DND-41 (cell line): Measurements from ENCODE around the gene BBC3.

Source experiments
- ATAC-seq: fragments of 200-7000 bp; cut with Tn5 transposase; 3 replicates; pipeline ENCODE4 v1.9.1; 2021; ENCODE audit warnings: low read depth; ENCODE audit not compliant: insufficient read depth
- DNase-seq: peaks from one replicate; pipeline ENCODE4 v3.0.0-alpha.2; 2020
- H2AFZ ChIP-seq: 2 replicates; pipeline ENCODE4 v1.6.0; 2012; ENCODE audit warnings: low read depth, low read length
- H3K27ac ChIP-seq: 2 replicates; pipeline ENCODE4 v1.5.1; 2012; ENCODE audit warnings: low read length, inconsistent platforms
- H3K27me3 ChIP-seq: fragments of 200-600 bp; sonication (generic); 2 replicates; pipeline ENCODE4 v1.6.0; 2012; ENCODE audit warnings: low read length, mild to moderate bottlenecking, inconsistent platforms; ENCODE audit not compliant: insufficient read depth, poor library complexity
- H3K36me3 ChIP-seq: 2 replicates; pipeline ENCODE4 v1.5.1; 2012; ENCODE audit warnings: low read length, inconsistent platforms; ENCODE audit not compliant: insufficient read depth
- H3K4me1 ChIP-seq: 2 replicates; pipeline ENCODE4 v1.5.1; 2012; ENCODE audit warnings: mild to moderate bottlenecking, low read length; ENCODE audit not compliant: insufficient read depth
- H3K4me2 ChIP-seq: 2 replicates; pipeline ENCODE4 v1.6.0; 2012; ENCODE audit warnings: mild to moderate bottlenecking, moderate library complexity, low read length, inconsistent platforms; ENCODE audit not compliant: insufficient read depth
- H3K4me3 ChIP-seq, 2 experiments: fragments of 200-600 bp in 1 of 2; shearing (Covaris generic) in 1 of 2; 2 replicates each; pipeline ENCODE4 v1.5.1; 2012 to 2016; ENCODE audit warnings: inconsistent platforms in 2 of 2, low read length in 2 of 2, mild to moderate bottlenecking in 2 of 2, low read depth in 1 of 2, moderate library complexity in 1 of 2
- H3K79me2 ChIP-seq: 2 replicates; pipeline ENCODE4 v1.6.0; 2012; ENCODE audit warnings: low read length, inconsistent platforms; ENCODE audit not compliant: insufficient read depth
- H3K9ac ChIP-seq: 2 replicates; pipeline ENCODE4 v1.6.0; 2012; ENCODE audit warnings: low read depth, mild to moderate bottlenecking, inconsistent platforms, low read length, moderate library complexity
- H3K9me3 ChIP-seq: 2 replicates; pipeline ENCODE4 v1.5.1; 2012; ENCODE audit warnings: low read length, moderate library complexity, mild to moderate bottlenecking, inconsistent platforms; ENCODE audit not compliant: insufficient read depth, severe bottlenecking
- H4K20me1 ChIP-seq: 2 replicates; pipeline ENCODE4 v1.6.0; 2012; ENCODE audit warnings: low read length; ENCODE audit not compliant: insufficient read depth
- CTCF ChIP-seq: IDR thresholded peaks from 2 replicates; pipeline ENCODE4 v1.5.1; 2012; ENCODE audit warnings: borderline replicate concordance, low read length, moderate library complexity, mild to moderate bottlenecking; ENCODE audit not compliant: poor library complexity, severe bottlenecking; ENCODE audit errors: extremely low read depth
- EZH2 ChIP-seq: IDR thresholded peaks from 3 replicates; pipeline ENCODE4 v1.6.1; 2012; ENCODE audit warnings: borderline replicate concordance, low read depth, mild to moderate bottlenecking, moderate library complexity, low read length, inconsistent platforms; ENCODE audit not compliant: severe bottlenecking

The BBC3 gene

DNA sequence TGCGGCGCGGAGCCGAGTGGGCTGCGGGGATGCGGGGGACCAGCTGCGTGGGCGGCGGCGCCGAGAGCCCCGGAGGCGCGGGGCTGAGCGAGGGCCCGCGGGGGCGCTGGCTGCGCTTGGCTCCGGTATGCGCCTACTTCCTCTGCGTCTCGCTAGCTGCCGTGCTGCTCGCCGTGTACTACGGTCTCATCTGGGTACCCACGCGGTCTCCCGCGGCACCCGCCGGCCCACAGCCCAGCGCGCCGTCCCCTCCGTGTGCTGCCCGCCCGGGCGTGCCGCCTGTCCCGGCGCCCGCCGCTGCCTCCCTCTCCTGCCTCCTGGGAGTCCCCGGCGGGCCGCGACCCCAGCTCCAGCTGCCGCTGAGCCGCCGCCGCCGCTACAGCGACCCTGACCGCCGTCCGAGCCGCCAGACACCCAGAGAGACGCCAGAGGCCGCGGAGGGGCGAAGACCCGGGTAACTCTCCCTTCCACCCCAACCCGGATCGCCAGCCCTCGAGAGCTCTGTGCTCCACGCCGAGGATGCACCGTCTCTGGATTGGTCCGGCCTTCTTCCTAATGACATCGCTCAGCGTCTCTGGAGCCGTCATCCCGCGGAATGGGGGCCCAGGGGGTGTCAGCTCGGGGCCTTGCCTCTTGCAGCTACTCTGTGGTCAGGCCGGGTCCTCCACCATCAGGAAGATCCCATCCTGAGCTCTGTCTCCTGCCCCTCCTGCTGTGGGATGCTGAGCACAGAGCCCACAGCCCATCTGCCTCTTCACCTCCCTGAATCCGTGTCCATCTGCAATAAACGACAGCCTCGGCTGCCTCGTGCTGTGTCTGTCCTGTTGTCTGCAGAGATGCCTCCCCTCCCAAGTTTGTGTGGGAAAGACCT, 44.1 kb upstream of the BBC3 start:
- H3K4me1 ChIP-seq, result peaks cover 25% of the 10 kb centered on the region
- H3K9me3 ChIP-seq, result no peaks in the 10 kb centered on the region
- peak overlapping the region; percentile 73 for H3K4me2 ChIP-seq
- peak overlapping the region; percentile 42 for H3K9ac ChIP-seq
- peak overlapping the region; percentile 36; the same call in 1 of the 2 replicates for H3K27ac ChIP-seq
- no peak for TF ChIP-seq EZH2
- TF ChIP-seq CTCF, result no peak
- peaks cover 10% of the 10 kb centered on the region; the same call in 1 of the 2 replicates for H3K36me3 ChIP-seq
- peaks cover 15% of the 10 kb centered on the region for H4K20me1 ChIP-seq
- no peaks in the 10 kb centered on the region for H3K27me3 ChIP-seq
- peak overlapping the region in 1 of 2 experiments; percentile 55; a peak in 3 of 4 replicates for H3K4me3 ChIP-seq
- peak; percentile 8 for ATAC-seq
- H3K79me2 ChIP-seq, result peaks cover 3% of the 10 kb centered on the region; the same call in 1 of the 2 replicates
- H2AFZ ChIP-seq, result no peak overlapping the region
- DNase-seq, result peak; percentile 25

DNA sequence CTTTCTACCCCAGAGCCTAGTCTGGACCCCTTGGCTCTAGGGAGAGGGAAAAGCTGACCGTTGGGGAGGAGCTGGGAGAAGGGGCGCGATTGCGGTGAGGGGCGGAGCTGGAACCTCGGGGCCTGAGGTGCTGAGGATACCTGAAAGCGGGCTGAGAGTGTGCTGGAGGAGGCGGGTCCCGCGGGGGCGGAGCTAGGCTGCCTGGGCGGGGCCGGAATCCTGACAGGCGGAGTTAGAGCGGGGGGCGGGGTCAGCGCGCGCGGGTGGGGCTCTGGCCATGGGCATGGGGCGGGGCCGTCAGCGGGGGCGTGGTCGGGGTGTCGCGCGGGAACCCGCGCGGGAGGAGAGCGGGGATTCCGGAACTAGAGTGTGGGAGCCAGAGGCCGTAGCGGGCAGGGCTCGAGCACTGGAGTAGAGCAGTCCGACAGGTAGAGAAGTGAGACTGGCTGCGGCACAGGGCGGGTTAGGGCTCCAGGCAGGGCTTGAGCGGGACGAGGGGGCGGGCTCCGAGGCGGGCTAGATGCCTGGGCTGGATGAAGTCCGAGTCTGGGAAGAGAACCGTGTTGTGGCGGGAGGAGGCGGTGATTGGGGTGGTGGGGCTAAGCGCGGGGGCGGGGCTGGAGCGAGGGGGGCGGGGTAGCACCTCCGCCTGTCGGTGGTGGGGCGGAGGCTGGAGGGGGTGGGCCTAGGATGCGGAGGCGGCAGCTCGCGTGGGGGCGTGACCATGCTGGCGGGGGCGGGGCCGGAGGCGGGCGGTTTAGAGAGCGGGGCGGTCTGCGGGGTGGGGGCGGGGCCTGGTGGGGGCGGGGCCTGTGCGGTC, 43.3 kb upstream of the BBC3 start, which contains the start of gene INAFM1:
Gene INAFM1 (plus strand): TSS at position 815 of the 820 bp plus-strand sequence. CDS start 35 bp downstream, outside the sequence.
- DNase-seq (peak; percentile 97), ATAC-seq (peak; percentile 66)
- Histone ChIP-seq H3K9me3 (no peaks in the 10 kb centered on the region), H3K36me3 (peaks cover 12% of the 10 kb centered on the region; the same call in 1 of the 2 replicates), H4K20me1 (peaks cover 15% of the 10 kb centered on the region), H3K79me2 (peaks cover 3% of the 10 kb centered on the region; the same call in 1 of the 2 replicates), H3K27ac (peak within 1 kb of the TSS; percentile 98), H3K27me3 (no peaks in the 10 kb centered on the region), H3K4me3 (peak within 1 kb of the TSS; percentile 53 to 78), H3K4me1 (peaks cover 25% of the 10 kb centered on the region), H3K9ac (peak within 1 kb of the TSS; percentile 91), H3K4me2 (peak within 1 kb of the TSS; percentile 89), H2AFZ (peak within 1 kb of the TSS; percentile 86)
- TF ChIP-seq EZH2 (no peak), CTCF (no peak)

DNA sequence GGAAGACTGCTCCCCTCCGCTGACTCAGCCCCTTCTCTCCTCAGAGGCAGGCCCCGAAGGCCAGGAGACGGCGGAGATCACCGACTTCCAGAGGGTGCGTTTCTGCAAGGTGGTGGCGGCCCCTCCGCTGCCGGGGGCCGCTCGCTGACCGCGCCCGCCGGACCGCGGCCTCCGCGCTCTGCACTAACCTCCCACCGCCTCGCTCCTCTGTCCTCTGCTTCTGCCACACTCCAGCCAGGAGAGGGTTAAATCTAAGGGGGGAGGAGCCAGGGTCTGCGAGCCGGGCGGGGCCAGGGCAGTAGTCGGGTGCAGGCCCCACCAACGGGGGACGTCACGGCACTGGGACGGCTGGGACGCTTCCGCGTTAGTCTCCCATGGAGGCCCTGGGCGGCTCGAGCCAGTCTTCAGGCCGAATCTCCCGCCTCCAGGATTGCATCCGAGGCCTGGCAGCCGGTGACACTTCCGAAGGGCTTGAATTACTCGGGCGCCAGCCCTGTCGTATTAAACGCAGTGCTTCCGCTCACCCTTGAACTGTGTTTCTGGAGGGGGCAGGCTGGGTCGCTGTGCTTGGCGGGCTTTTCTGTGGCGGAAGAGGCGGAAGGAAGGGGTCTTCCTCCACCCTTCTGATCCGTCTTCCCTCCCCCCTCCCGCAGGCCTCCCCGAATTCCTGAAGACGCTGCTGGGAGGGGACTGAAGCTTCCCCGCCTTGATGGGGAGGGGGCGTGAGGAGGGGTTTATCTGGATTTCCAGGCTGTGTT, 42.5 kb upstream of the BBC3 start:
- DNase-seq (peak; percentile 93), ATAC-seq (peak; percentile 80)
- Histone ChIP-seq H3K27ac (peak overlapping the region; percentile 98), H3K9ac (peak overlapping the region; percentile 91), H4K20me1 (peaks cover 15% of the 10 kb centered on the region), H3K4me3 (peak overlapping the region; percentile 53 to 78), H2AFZ (peak overlapping the region; percentile 86), H3K4me1 (peaks cover 25% of the 10 kb centered on the region), H3K9me3 (no peaks in the 10 kb centered on the region), H3K79me2 (peaks cover 3% of the 10 kb centered on the region; the same call in 1 of the 2 replicates), H3K36me3 (peaks cover 12% of the 10 kb centered on the region; the same call in 1 of the 2 replicates), H3K4me2 (peak overlapping the region; percentile 89), H3K27me3 (no peaks in the 10 kb centered on the region)
- TF ChIP-seq EZH2 (no peak), CTCF (no peak)
